Esophagus squamous epithelium (tissue), 5 donors: Measurements from ENCODE around the gene SNTB2. TPM values are rescaled to one million over a fixed set of nuclear protein-coding genes. Genes with fewer than 3 reads are reported as not detected.
A peak's percentile ranks its signal among the peaks of the same experiment; 100 is the strongest.

Experiments used
- DNase-seq: peaks from one replicate; lab custom pipeline; 2025; lab: John Stamatoyannopoulos, UW
- H3K27ac ChIP-seq, 4 donors: fragments of 200-600 bp; sonication (generic); one replicate each; pipeline ENCODE4 v1.5.1; 2016 to 2019; ENCODE audit warnings: mild to moderate bottlenecking in 1 of 4
- H3K27me3 ChIP-seq, 4 donors: fragments of 200-600 bp; sonication (generic); 1 replicate in 3 of 4; 2 replicates in 1 of 4; pipeline versions ENCODE4 v1.5.1 to v1.6.0; 2017 to 2021; ENCODE audit warnings: antibody characterized with exemption in 1 of 4
- H3K36me3 ChIP-seq, 3 donors: fragments of 200-600 bp; sonication (generic); one replicate each; pipeline ENCODE4 v1.5.1; 2016 to 2019
- H3K4me1 ChIP-seq, 3 donors: fragments of 200-600 bp; sonication (generic); one replicate each; pipeline ENCODE4 v1.5.1; 2017 to 2019
- H3K4me3 ChIP-seq, 4 donors: fragments of 200-600 bp; sonication (generic); 1 replicate in 3 of 4; 2 replicates in 1 of 4; pipeline ENCODE4 v1.5.1; 2016 to 2019; ENCODE audit warnings: mild to moderate bottlenecking in 2 of 4, moderate library complexity in 1 of 4
- H3K9me3 ChIP-seq, 3 donors: fragments of 200-600 bp; sonication (generic); one replicate each; pipeline ENCODE4 v1.5.1; 2016 to 2019
- POLR2A ChIP-seq, 4 donors: fragments of 450-650 bp; IDR thresholded peaks; one replicate each; pipeline ENCODE4 v1.6.1; 2017; ENCODE audit warnings: antibody characterized with exemption in 4 of 4, mild to moderate bottlenecking in 4 of 4, moderate library complexity in 3 of 4
- WGBS, 2 donors: methylation state at CpG; one replicate each; pipeline ENCODE4 v1.1.5; 2018; 5-methylcytosine and 5-hydroxymethylcytosine counted together
- intact Hi-C: fragments of 100-400 bp; cut with DNase I; formaldehyde crosslinking; loops from one replicate; pipeline ENCODE4 v1.15.0; 2022
- total RNA-seq, 4 donors: library from RNA; depleted of rRNA; stranded (reverse); fragments of >200 nt; gene quantifications; one replicate each; pipeline ENCODE4 v1.1.0, GENCODE V29; 2016
- TF ChIP-seq, protein P1 (sequence below), 6 experiments: fragments of 450-650 bp in 4 of 6; fragments of 200-600 bp in 2 of 6; sonication (generic) in 2 of 6; IDR thresholded peaks; one replicate each; pipeline ENCODE4 v1.5.1; 2016 to 2019; ENCODE audit warnings: antibody characterized with exemption in 6 of 6, mild to moderate bottlenecking in 4 of 6, moderate library complexity in 4 of 6
- donor health status: DM: yes; HTN: yes; CAD: no.

SNTB2 gene
- total RNA-seq, 4 donors from 2014 or later: 25.5 to 49.6 (median 25.9) TPM

GRCh38 chr16:69311533-69312387, 124.8 kb downstream of the SNTB2 start:
- intact Hi-C loops: no loop called here
- H3K4me3 ChIP-seq: peak overlapping the region; percentile 73 to 99 (median 94)
- peak overlapping the region; percentile 87 to 97 (median 93) for H3K27ac ChIP-seq
- DNase-seq: no peak
- WGBS, 2 donors: 2 to 3% methylated on average over 20 to 24 of the region's 59 CpGs
- no peaks in the 10 kb centered on the region for H3K9me3 ChIP-seq
- no peaks in the 10 kb centered on the region for H3K27me3 ChIP-seq
- peaks cover 5 to 45% (median 17%) of the 10 kb centered on the region in 3 donors for H3K4me1 ChIP-seq
- peaks cover 9 to 43% (median 21%) of the 10 kb centered on the region in 3 donors for H3K36me3 ChIP-seq
- TF ChIP-seq, protein P1, sequence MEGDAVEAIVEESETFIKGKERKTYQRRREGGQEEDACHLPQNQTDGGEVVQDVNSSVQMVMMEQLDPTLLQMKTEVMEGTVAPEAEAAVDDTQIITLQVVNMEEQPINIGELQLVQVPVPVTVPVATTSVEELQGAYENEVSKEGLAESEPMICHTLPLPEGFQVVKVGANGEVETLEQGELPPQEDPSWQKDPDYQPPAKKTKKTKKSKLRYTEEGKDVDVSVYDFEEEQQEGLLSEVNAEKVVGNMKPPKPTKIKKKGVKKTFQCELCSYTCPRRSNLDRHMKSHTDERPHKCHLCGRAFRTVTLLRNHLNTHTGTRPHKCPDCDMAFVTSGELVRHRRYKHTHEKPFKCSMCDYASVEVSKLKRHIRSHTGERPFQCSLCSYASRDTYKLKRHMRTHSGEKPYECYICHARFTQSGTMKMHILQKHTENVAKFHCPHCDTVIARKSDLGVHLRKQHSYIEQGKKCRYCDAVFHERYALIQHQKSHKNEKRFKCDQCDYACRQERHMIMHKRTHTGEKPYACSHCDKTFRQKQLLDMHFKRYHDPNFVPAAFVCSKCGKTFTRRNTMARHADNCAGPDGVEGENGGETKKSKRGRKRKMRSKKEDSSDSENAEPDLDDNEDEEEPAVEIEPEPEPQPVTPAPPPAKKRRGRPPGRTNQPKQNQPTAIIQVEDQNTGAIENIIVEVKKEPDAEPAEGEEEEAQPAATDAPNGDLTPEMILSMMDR (IDR thresholded peaks at IDR 0.05): no peak
- TF ChIP-seq POLR2A (IDR thresholded peaks at IDR 0.05): no peak

- Histone ChIP-seq H3K4me1 (peaks cover 5 to 45% (median 17%) of the 10 kb centered on the region in 3 donors), H3K27me3 (no peaks in the 10 kb centered on the region), H3K36me3 (peaks cover 22 to 55% (median 26%) of the 10 kb centered on the region in 3 donors), H3K4me3 (no peak overlapping the region), H3K9me3 (no peaks in the 10 kb centered on the region), H3K27ac (no peak overlapping the region)
- intact Hi-C loops: no loop called here
- no peak for DNase-seq
- 91 to 93% methylated on average over 5 of the region's 5 CpGs for WGBS, 2 donors
- TF ChIP-seq, protein P1 (IDR thresholded peaks at IDR 0.05): no peak
- no peak for TF ChIP-seq POLR2A (IDR thresholded peaks at IDR 0.05)
Measured at GRCh38 chr16:69313469-69313868, 126.5 kb downstream of the SNTB2 start.

- Histone ChIP-seq H3K36me3 (peaks cover 33 to 66% (median 35%) of the 10 kb centered on the region in 3 donors), H3K27ac (no peak overlapping the region), H3K27me3 (no peaks in the 10 kb centered on the region), H3K4me3 (no peak overlapping the region), H3K9me3 (no peaks in the 10 kb centered on the region), H3K4me1 (peaks cover 5 to 45% (median 17%) of the 10 kb centered on the region in 3 donors)
- TF ChIP-seq POLR2A (IDR thresholded peaks at IDR 0.05): no peak
- TF ChIP-seq, protein P1 (IDR thresholded peaks at IDR 0.05): no peak
- intact Hi-C loops: no loop called here
- DNase-seq: no peak
- WGBS, 2 donors: 84 to 95% methylated on average over 3 to 7 of the region's 11 CpGs
Measured at GRCh38 chr16:69314534-69314933, 127.6 kb downstream of the SNTB2 start.

GRCh38 chr16:69315486-69316311, 128.7 kb downstream of the SNTB2 start:
- no peak overlapping the region for H3K27ac ChIP-seq

More at GRCh38 chr16:69315486-69316311, 128.7 kb downstream of the SNTB2 start:
- no peak for DNase-seq
- Histone ChIP-seq H3K4me1 (peaks cover under 1 to 39% (median 14%) of the 10 kb centered on the region in 3 donors), H3K4me3 (no peak overlapping the region), H3K9me3 (no peaks in the 10 kb centered on the region), H3K36me3 (peaks cover 45 to 78% (median 47%) of the 10 kb centered on the region in 3 donors), H3K27me3 (no peaks in the 10 kb centered on the region)
- TF ChIP-seq POLR2A (IDR thresholded peaks at IDR 0.05): no peak
- TF ChIP-seq, protein P1 (IDR thresholded peaks at IDR 0.05): no peak
- intact Hi-C loops: no loop called here
- WGBS, 2 donors: 65 to 72% methylated on average over 12 to 19 of the region's 30 CpGs
